VCaP (cell line): ENCODE data around the gene TDO2.

Source experiments
- H3K27ac ChIP-seq: fragments of 450-650 bp; 2 replicates; pipeline ENCODE4 v1.5.1; 2017
- CTCF ChIP-seq: fragments of 450-650 bp; conservative IDR thresholded peaks from 2 replicates; pipeline ENCODE4 v1.5.1; 2017; ENCODE audit warnings: mild to moderate bottlenecking, moderate library complexity

The TDO2 gene

GRCh38 chr4:155879767-155880166 lies 23.7 kb upstream of the TDO2 start:
- TF ChIP-seq CTCF = no peak
- no peak overlapping the region for H3K27ac ChIP-seq

- H3K27ac ChIP-seq = no peak overlapping the region; the same call in 1 of the 2 replicates
- no peak for TF ChIP-seq CTCF
Measured at GRCh38 chr4:155881555-155881954, 21.9 kb upstream of the TDO2 start.

GRCh38 chr4:155883895-155884294 lies 19.6 kb upstream of the TDO2 start:
- H3K27ac ChIP-seq = no peak overlapping the region
- TF ChIP-seq CTCF = no peak

GRCh38 chr4:155885666-155886065 lies 17.8 kb upstream of the TDO2 start:
- H3K27ac ChIP-seq = no peak overlapping the region

GRCh38 chr4:155887045-155887444 lies 16.5 kb upstream of the TDO2 start:
- no peak for TF ChIP-seq CTCF

More at GRCh38 chr4:155885666-155886065, 17.8 kb upstream of the TDO2 start:
- TF ChIP-seq CTCF = no peak

GRCh38 chr4:155887847-155888570 lies 15.5 kb upstream of the TDO2 start:
- no peak for TF ChIP-seq CTCF
- no peak overlapping the region for H3K27ac ChIP-seq

More at GRCh38 chr4:155887045-155887444, 16.5 kb upstream of the TDO2 start:
- no peak overlapping the region for H3K27ac ChIP-seq

GRCh38 chr4:155889031-155889793 lies 14.3 kb upstream of the TDO2 start:
- no peak for TF ChIP-seq CTCF
- no peak overlapping the region for H3K27ac ChIP-seq
